Mammary epithelial cell (primary cell): Measurements from ENCODE around the gene SYNPO.

Source experiments
- CTCF ChIP-seq, 2 donors: IDR thresholded peaks in 1 of 2; conservative IDR thresholded peaks in 1 of 2; 2 replicates each; pipeline ENCODE4 v1.5.1; 2011 to 2012; ENCODE audit warnings: inconsistent platforms in 2 of 2, low read length in 2 of 2, mild to moderate bottlenecking in 2 of 2, control low read depth in 1 of 2, low read depth in 1 of 2; ENCODE audit not compliant: insufficient read depth in 1 of 2; ENCODE audit errors: extremely low read depth in 1 of 2
- EZH2 ChIP-seq: IDR thresholded peaks from 2 replicates; pipeline ENCODE4 v1.6.1; 2012; ENCODE audit warnings: low read length, inconsistent platforms, borderline replicate concordance

GRCh38 chr5:150689120-150689519, 48.7 kb downstream of the SYNPO start:
- TF ChIP-seq CTCF (conservative IDR thresholded peaks at IDR 0.05 in 1 of 2, IDR thresholded peaks at IDR 0.05 in 1 of 2; ENCODE audit: extremely low read depth in 1 of 2, insufficient read depth in 1 of 2, low read depth in 1 of 2, low read length in 2 of 2) (no peak), EZH2 (no peak)
